Adrenal gland (tissue), 12 donors: ENCODE results near the gene PDLIM4. TPM values are rescaled to one million over a fixed set of nuclear protein-coding genes. Genes with fewer than 3 reads are reported as not detected.

Experiments
- DNase-seq, 7 donors: peaks; one replicate each; pipeline ENCODE4 v3.0.0-alpha.2; 2019 to 2020
- H3K27ac ChIP-seq, 5 donors: fragments of 200-600 bp; sonication (generic) in 4 of 5; 1 replicate in 3 of 5; 2 replicates in 2 of 5; pipeline versions ENCODE4 v1.5.1 to v1.8.0; 2016 to 2020; ENCODE audit warnings: mild to moderate bottlenecking in 1 of 5
- H3K27me3 ChIP-seq: fragments of 200-600 bp; 2 replicates; pipeline ENCODE4 v1.8.0; 2021
- H3K36me3 ChIP-seq, 2 donors: fragments of 200-600 bp; replicated peaks in 1 of 2; 1 replicate in 1 of 2; 2 replicates in 1 of 2; pipeline versions ENCODE4 v1.5.1 to v1.8.0; 2018 to 2022
- H3K4me1 ChIP-seq, 2 donors: fragments of 200-600 bp; replicated peaks in 1 of 2; 1 replicate in 1 of 2; 2 replicates in 1 of 2; pipeline versions ENCODE4 v1.5.1 to v1.8.0; 2018 to 2021
- H3K4me3 ChIP-seq, 4 donors: fragments of 200-600 bp; sonication (generic) in 3 of 4; one replicate each; pipeline ENCODE4 v1.5.1; 2016 to 2018
- H3K9me3 ChIP-seq, 3 donors: fragments of 200-600 bp; sonication (generic) in 1 of 3; replicated peaks in 1 of 3; 1 replicate in 2 of 3; 2 replicates in 1 of 3; pipeline versions ENCODE4 v1.5.1 to v1.8.0; 2016 to 2021
- POLR2A ChIP-seq, 2 donors: fragments of 450-650 bp; IDR thresholded peaks; one replicate each; pipeline ENCODE4 v1.6.1; 2017; ENCODE audit warnings: antibody characterized with exemption in 2 of 2, mild to moderate bottlenecking in 2 of 2, moderate library complexity in 1 of 2
- WGBS, 4 donors: extraction: QIAGEN DNeasy Blood & Tissue Kit in 2 of 4; methylation state at CpG; one replicate each; pipeline versions ENCODE4 v1.1.5 to v1.1.7; 2013 to 2017; 5-methylcytosine and 5-hydroxymethylcytosine counted together
- intact Hi-C, 2 donors: fragments of 100-400 bp; cut with DNase I; formaldehyde crosslinking; loops; one replicate each; pipeline versions ENCODE4 v1.14.1 to v1.15.0; 2022 to 2023
- polyA plus RNA-seq, 3 donors: library from polyadenylated mRNA; stranded (reverse); fragments of 200-250 nt in 2 of 3; fragments of 350-450 nt in 1 of 3; fragmentation: Illumina TruSeq in 1 of 3; extraction: RNeasy Lipid Tissue Mini Kit (QIAGEN cat#74804) in 1 of 3; gene quantifications; one replicate each; pipeline ENCODE4 v1.2.3, GENCODE V29; 2013 to 2014
- total RNA-seq, 9 donors: library from RNA; depleted of rRNA in 4 of 9; stranded (reverse); fragments of >200 nt in 4 of 9; fragments of 120-200 nt in 1 of 9; fragmentation: NEBNext Ultra II Directional in 1 of 9; extraction: Animal tissue kit (Norgen Biotek cat#: 25700) in 1 of 9; gene quantifications; one replicate each; pipeline versions ENCODE4 v1.1.0 to v1.2.4, GENCODE V29; 2013 to 2023
- TF ChIP-seq, protein P1 (sequence below), 6 experiments: fragments of 450-650 bp in 4 of 6; fragments of 200-600 bp in 2 of 6; sonication (generic) in 1 of 6; IDR thresholded peaks; 1 replicate in 5 of 6; 2 replicates in 1 of 6; pipeline versions ENCODE4 v1.5.1 to v1.8.0; 2016 to 2021; ENCODE audit warnings: antibody characterized with exemption in 6 of 6, mild to moderate bottlenecking in 2 of 6, moderate library complexity in 1 of 6
- donor health status: healthy with polysubstance abuse.
- donor health status: Bipolar disorder and iron deficiency.
- donor health status: DM: yes; HTN: yes; CAD: no.
- donor health status: DM: no; HTN: no; CAD: no.
- donor health status: DM: no; HTN: no; CAD: no.
- donor health status: DM: yes; HTN: yes; CAD: no.

Gene PDLIM4
- total and polyA plus RNA-seq, 12 donors = 0.87 to 20.2 (median 4.3) TPM

- Histone ChIP-seq H3K4me3 (no peak overlapping the region), H3K27me3 (no peaks in the 10 kb centered on the region), H3K9me3 (no peaks in the 10 kb centered on the region), H3K27ac (no peak overlapping the region), H3K36me3 (no peaks in the 10 kb centered on the region), H3K4me1 (peaks cover 0 to 22% of the 10 kb centered on the region in 2 donors)
- TF ChIP-seq, protein P1, sequence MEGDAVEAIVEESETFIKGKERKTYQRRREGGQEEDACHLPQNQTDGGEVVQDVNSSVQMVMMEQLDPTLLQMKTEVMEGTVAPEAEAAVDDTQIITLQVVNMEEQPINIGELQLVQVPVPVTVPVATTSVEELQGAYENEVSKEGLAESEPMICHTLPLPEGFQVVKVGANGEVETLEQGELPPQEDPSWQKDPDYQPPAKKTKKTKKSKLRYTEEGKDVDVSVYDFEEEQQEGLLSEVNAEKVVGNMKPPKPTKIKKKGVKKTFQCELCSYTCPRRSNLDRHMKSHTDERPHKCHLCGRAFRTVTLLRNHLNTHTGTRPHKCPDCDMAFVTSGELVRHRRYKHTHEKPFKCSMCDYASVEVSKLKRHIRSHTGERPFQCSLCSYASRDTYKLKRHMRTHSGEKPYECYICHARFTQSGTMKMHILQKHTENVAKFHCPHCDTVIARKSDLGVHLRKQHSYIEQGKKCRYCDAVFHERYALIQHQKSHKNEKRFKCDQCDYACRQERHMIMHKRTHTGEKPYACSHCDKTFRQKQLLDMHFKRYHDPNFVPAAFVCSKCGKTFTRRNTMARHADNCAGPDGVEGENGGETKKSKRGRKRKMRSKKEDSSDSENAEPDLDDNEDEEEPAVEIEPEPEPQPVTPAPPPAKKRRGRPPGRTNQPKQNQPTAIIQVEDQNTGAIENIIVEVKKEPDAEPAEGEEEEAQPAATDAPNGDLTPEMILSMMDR (IDR thresholded peaks at IDR 0.05) = no peak
- TF ChIP-seq POLR2A (IDR thresholded peaks at IDR 0.05) = no peak
- DNase-seq = peak in 1 of 7 donors; percentile 42
- intact Hi-C loops = loop anchor here in 1 of 2 donors (10.0 kb wide), 1 partner anchor 67 kb away; the partner anchor contains the start of gene SLC22A5
- 92 to 98% (median 96%) methylated on average over 4 of the region's 4 CpGs for WGBS, 4 donors
Observed at GRCh38 chr5:132297211-132297940, 39.9 kb downstream of the PDLIM4 start.

- Histone ChIP-seq H3K4me3 (no peak overlapping the region), H3K4me1 (peaks cover 0 to 14% of the 10 kb centered on the region in 2 donors), H3K36me3 (no peaks in the 10 kb centered on the region), H3K27ac (no peak overlapping the region), H3K9me3 (no peaks in the 10 kb centered on the region), H3K27me3 (no peaks in the 10 kb centered on the region)
- WGBS, 4 donors = 66 to 78% (median 71%) methylated on average over 5 to 6 of the region's 6 CpGs
- TF ChIP-seq, protein P1 (IDR thresholded peaks at IDR 0.05) = no peak
- no peak for TF ChIP-seq POLR2A (IDR thresholded peaks at IDR 0.05)
- peak in 1 of 7 donors; percentile 47 for DNase-seq
- intact Hi-C loops = loop anchor here in 1 of 2 donors (10.0 kb wide), 1 partner anchor 66 kb away; the partner anchor contains the start of gene SLC22A5
Observed at GRCh38 chr5:132298298-132299212, 41.1 kb downstream of the PDLIM4 start.

- no peak for DNase-seq
- Histone ChIP-seq H3K4me3 (no peak overlapping the region), H3K4me1 (peaks cover 0 to 10% of the 10 kb centered on the region in 2 donors), H3K27ac (no peak overlapping the region), H3K9me3 (no peaks in the 10 kb centered on the region), H3K36me3 (no peaks in the 10 kb centered on the region), H3K27me3 (no peaks in the 10 kb centered on the region)
- TF ChIP-seq, protein P1 (IDR thresholded peaks at IDR 0.05) = no peak
- no peak for TF ChIP-seq POLR2A (IDR thresholded peaks at IDR 0.05)
- WGBS, 4 donors = 63 to 72% (median 68%) methylated on average over 2 of the region's 2 CpGs
- intact Hi-C loops = loop anchor here in 1 of 2 donors (10.0 kb wide), 1 partner anchor 65 kb away; the partner anchor contains the start of gene SLC22A5
Observed at GRCh38 chr5:132299917-132300316, 42.4 kb downstream of the PDLIM4 start.
